ENCODE measurements around the gene IPP. TPM values are rescaled to one million over a fixed set of nuclear protein-coding genes. Genes with fewer than 3 reads are reported as not detected.

The IPP gene
- total and polyA plus RNA-seq, 2 of the 8 experiments (the other 6 are each of a cell fraction or from before 2014, with no cell fraction given), result 1.4 to 5.6 TPM

DNA sequence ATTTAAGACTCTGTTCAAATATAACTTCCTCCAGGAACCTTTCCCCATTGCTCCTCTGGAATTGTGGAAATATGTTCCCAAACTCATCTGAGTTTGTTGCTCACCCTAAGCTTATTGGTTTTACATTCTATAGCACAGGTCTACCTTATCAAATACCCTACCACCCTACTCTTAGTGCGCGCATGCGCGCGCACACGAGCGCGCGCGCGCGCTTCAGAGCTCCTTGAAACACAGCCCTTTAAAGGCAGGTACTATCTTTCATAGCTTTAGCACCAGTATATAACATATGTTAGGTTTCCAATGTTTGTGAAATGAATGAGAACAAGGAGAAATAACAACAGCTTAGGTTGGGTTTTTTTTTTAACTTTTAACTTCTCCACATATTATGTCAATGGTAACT lies 3.5 kb downstream of the IPP start:
- Histone ChIP-seq H3K56ac (replicated peaks; ENCODE audit: insufficient read length, low read depth, low read length) (no peak overlapping the region), H2BK15ac (ENCODE audit: low read length) (no peak overlapping the region), H3K4me1 (replicated peaks in 1 of 4; ENCODE audit: control insufficient read depth in 3 of 4, insufficient read depth in 4 of 4, low read length in 3 of 4) (peaks cover 0 to 3% (median 0%) of the 10 kb centered on the region in 4 experiments; a peak in 2 of 7 replicates), H2AK5ac (ENCODE audit: low read depth, low read length) (no peak overlapping the region), H3K23me2 (ENCODE audit: low read depth, low read length) (peaks cover 9% of the 10 kb centered on the region), H4K8ac (ENCODE audit: extremely low read depth, insufficient read depth, low read length) (no peak overlapping the region), H3K27ac (ENCODE audit: low read depth, low read length) (no peak overlapping the region), H3K4ac (replicated peaks; ENCODE audit: insufficient read length, low read depth, low read length) (no peak overlapping the region), H2AFZ (ENCODE audit: low read length) (no peak overlapping the region), H3K9ac (replicated peaks in 1 of 4; ENCODE audit: extremely low read depth in 1 of 4, low read depth in 3 of 4, low read length in 3 of 4) (no peak overlapping the region), H3K36me3 (ENCODE audit: control insufficient read depth in 2 of 4, insufficient read depth in 4 of 4, low read length in 3 of 4) (no peaks in the 10 kb centered on the region), H3K14ac (ENCODE audit: insufficient read length) (no peak overlapping the region), H3K79me1 (ENCODE audit: low read depth, low read length) (no peaks in the 10 kb centered on the region), H3K23ac (ENCODE audit: insufficient read length) (no peak overlapping the region), H4K91ac (replicated peaks; ENCODE audit: insufficient read length, low read length) (no peak overlapping the region), H2BK12ac (ENCODE audit: low read depth, low read length) (no peak overlapping the region), H2BK120ac (replicated peaks; ENCODE audit: low read depth, low read length) (no peak overlapping the region), H3K9me3 (ENCODE audit: insufficient read depth in 2 of 2, low read depth in 1 of 2, low read length in 1 of 2) (no peaks in the 10 kb centered on the region), H2BK20ac (ENCODE audit: low read length) (no peak overlapping the region), H2BK5ac (ENCODE audit: low read depth, low read length) (no peak overlapping the region), H3K27me3 (replicated peaks in 1 of 4; ENCODE audit: control insufficient read depth in 3 of 4, extremely low read depth in 1 of 4, insufficient read depth in 3 of 4, low read length in 3 of 4) (no peaks in the 10 kb centered on the region), H3K18ac (ENCODE audit: extremely low read depth, low read length) (no peak overlapping the region), H4K5ac (ENCODE audit: insufficient read length, low read depth, low read length) (no peak overlapping the region), H3K79me2 (ENCODE audit: control insufficient read depth in 1 of 2, insufficient read depth in 2 of 2, low read length in 2 of 2) (no peaks in the 10 kb centered on the region; a peak in 1 of 4 replicates), H3K4me2 (ENCODE audit: insufficient read depth in 1 of 2, low read depth in 2 of 2, low read length in 2 of 2) (no peak overlapping the region), H4K20me1 (replicated peaks in 1 of 2; ENCODE audit: control insufficient read depth in 1 of 2, insufficient read depth in 2 of 2, low read length in 2 of 2) (no peaks in the 10 kb centered on the region), H3K4me3 (ENCODE audit: extremely low read depth in 1 of 4, insufficient read depth in 2 of 4, low read depth in 3 of 4, low read length in 4 of 4) (no peak overlapping the region)
- no peak for TF ChIP-seq EZH2 (IDR thresholded peaks at IDR 0.05; ENCODE audit: low read depth, low read length, severe bottlenecking)
- TF ChIP-seq KDM4A (IDR thresholded peaks at IDR 0.05; ENCODE audit: low read depth, low read length, severe bottlenecking), result no peak
- TF ChIP-seq TAF7 (optimal IDR thresholded peaks at IDR 0.05; ENCODE audit: borderline replicate concordance, low read depth, low read length), result no peak
- TF ChIP-seq CHD2 (IDR thresholded peaks at IDR 0.05; ENCODE audit: low read length), result no peak
- no peak for TF ChIP-seq TCF12 (IDR thresholded peaks at IDR 0.05; ENCODE audit: low read depth, low read length)
- TF ChIP-seq TBP (IDR thresholded peaks at IDR 0.05; ENCODE audit: low read depth, low read length), result no peak
- TF ChIP-seq SRF (IDR thresholded peaks at IDR 0.05; ENCODE audit: low read depth, low read length), result no peak
- TF ChIP-seq ZNF274 (IDR thresholded peaks at IDR 0.05; ENCODE audit: borderline replicate concordance, extremely low read depth, low read length), result no peak
- no peak for TF ChIP-seq RNF2 (IDR thresholded peaks at IDR 0.05; ENCODE audit: borderline replicate concordance, low read depth, low read length, missing control alignments, poor library complexity, severe bottlenecking)
- FAIRE-seq (no peak), DNase-seq (ENCODE audit: low read depth in 1 of 2, low spot score in 2 of 2) (no peak)
- CTCF ChIA-PET (ENCODE audit: partially characterized antibody), result interaction anchor here (0.6 to 1.3 kb wide), 3 partner anchors 11 to 168 kb away, joined by 3 read pairs; no protein-coding TSS in a partner anchor
- POLR2A ChIA-PET (ENCODE audit: partially characterized antibody), result interaction anchor here (1.0 kb wide), 1 partner anchor 49 kb away, joined by 3 read pairs; no protein-coding TSS in a partner anchor
- WGBS, 2 experiments (ENCODE audit: extremely low coverage in 1 of 2, insufficient coverage in 1 of 2, insufficient read length in 1 of 2, insufficient replicate concordance in 2 of 2, low coverage in 1 of 2, low lambda C conversion rate in 2 of 2, missing lambda C conversion rate in 1 of 2), result 99% methylated on average over 12 of the region's 12 CpGs; no CpG with 5 or more reads in 1 of the 2 experiments
